Trophoblast cell (in vitro differentiated cells and primary cell): Measurements from ENCODE around the gene ACOT12.

Experiments used
- DNase-seq, 2 donors: peaks; one replicate each; pipeline ENCODE4 v3.0.0-alpha.2; 2016
- H2AFZ ChIP-seq: 2 replicates; pipeline ENCODE4 v1.6.1; 2013; ENCODE audit warnings: low read length, moderate library complexity, mild to moderate bottlenecking; ENCODE audit not compliant: insufficient read depth, poor library complexity
- H2AK5ac ChIP-seq: 2 replicates; pipeline ENCODE4 v1.6.1; 2013; ENCODE audit warnings: mild to moderate bottlenecking, low read length
- H2BK120ac ChIP-seq: 2 replicates; pipeline ENCODE4 v1.6.1; 2013; ENCODE audit warnings: low read length, mild to moderate bottlenecking, moderate library complexity; ENCODE audit not compliant: insufficient read depth, poor library complexity
- H2BK12ac ChIP-seq: 2 replicates; pipeline ENCODE4 v1.6.1; 2013; ENCODE audit warnings: mild to moderate bottlenecking, low read length, moderate library complexity
- H2BK5ac ChIP-seq: 2 replicates; pipeline ENCODE4 v1.6.1; 2013; ENCODE audit warnings: low read length, low read depth, moderate library complexity, mild to moderate bottlenecking; ENCODE audit not compliant: poor library complexity
- H3K14ac ChIP-seq: 2 replicates; pipeline ENCODE4 v1.6.1; 2013; ENCODE audit warnings: mild to moderate bottlenecking, low read length
- H3K18ac ChIP-seq: 2 replicates; pipeline ENCODE4 v1.6.1; 2013; ENCODE audit warnings: mild to moderate bottlenecking, low read length
- H3K23ac ChIP-seq: 2 replicates; pipeline ENCODE4 v1.6.1; 2013; ENCODE audit warnings: low read length
- H3K27ac ChIP-seq: 2 replicates; pipeline ENCODE4 v1.5.1; 2013; ENCODE audit warnings: low read depth, mild to moderate bottlenecking, inconsistent platforms, low read length, moderate library complexity
- H3K27me3 ChIP-seq: 2 replicates; pipeline ENCODE4 v1.6.1; 2013; ENCODE audit warnings: inconsistent platforms, mild to moderate bottlenecking, low read length, moderate library complexity; ENCODE audit not compliant: insufficient read depth
- H3K36me3 ChIP-seq, 2 experiments: 1 replicate in 1 of 2; 2 replicates in 1 of 2; pipeline ENCODE4 v1.6.1; 2013; ENCODE audit warnings: low read length in 2 of 2, mild to moderate bottlenecking in 2 of 2, moderate library complexity in 1 of 2; ENCODE audit not compliant: insufficient read depth in 2 of 2, control insufficient read depth in 1 of 2
- H3K4ac ChIP-seq: 2 replicates; pipeline ENCODE4 v1.6.1; 2013; ENCODE audit warnings: low read depth, mild to moderate bottlenecking, low read length, moderate library complexity
- H3K4me1 ChIP-seq, 2 experiments: 1 replicate in 1 of 2; 2 replicates in 1 of 2; pipeline ENCODE4 v1.6.1; 2013; ENCODE audit warnings: low read length in 2 of 2, mild to moderate bottlenecking in 2 of 2, moderate library complexity in 1 of 2; ENCODE audit not compliant: insufficient read depth in 2 of 2, control insufficient read depth in 1 of 2
- H3K4me2 ChIP-seq: 2 replicates; pipeline ENCODE4 v1.6.1; 2013; ENCODE audit warnings: inconsistent platforms, mild to moderate bottlenecking, low read length, moderate library complexity
- H3K4me3 ChIP-seq: 2 replicates; pipeline ENCODE4 v1.5.1; 2013; ENCODE audit warnings: mild to moderate bottlenecking, low read depth, low read length, inconsistent platforms
- H3K79me1 ChIP-seq: one replicate; pipeline ENCODE4 v1.6.1; 2013; ENCODE audit warnings: low read length
- H3K79me2 ChIP-seq: 2 replicates; pipeline ENCODE4 v1.6.1; 2013; ENCODE audit warnings: low read length, mild to moderate bottlenecking; ENCODE audit not compliant: control insufficient read depth, insufficient read depth, poor library complexity
- H3K9ac ChIP-seq: 2 replicates; pipeline ENCODE4 v1.6.1; 2013; ENCODE audit warnings: mild to moderate bottlenecking, low read length
- H3K9me3 ChIP-seq: 2 replicates; pipeline ENCODE4 v1.6.1; 2013; ENCODE audit warnings: low read depth, mild to moderate bottlenecking, control low read depth, inconsistent platforms, low read length; ENCODE audit not compliant: insufficient read depth
- H4K12ac ChIP-seq: 2 replicates; pipeline ENCODE4 v1.6.1; 2013; ENCODE audit warnings: low read depth, mild to moderate bottlenecking, low read length, moderate library complexity
- H4K8ac ChIP-seq: 2 replicates; pipeline ENCODE4 v1.6.1; 2013; ENCODE audit warnings: low read depth, mild to moderate bottlenecking, low read length, moderate library complexity
- H4K91ac ChIP-seq: one replicate; pipeline ENCODE4 v1.6.1; 2013; ENCODE audit warnings: low read depth, mild to moderate bottlenecking, low read length, moderate library complexity
- WGBS: extraction: QIAGEN DNeasy Blood & Tissue Kit; methylation state at CpG from one replicate; pipeline ENCODE4 v1.1.7; 2013; ENCODE audit warnings: missing lambda C conversion rate; ENCODE audit not compliant: insufficient read length, insufficient coverage; ENCODE audit errors: extremely low coverage; 5-methylcytosine and 5-hydroxymethylcytosine counted together

Gene ACOT12

GRCh38 chr5:81395262-81395661, 1.3 kb upstream of the ACOT12 start:
- no peak overlapping the region for H4K12ac ChIP-seq
- no peak overlapping the region for H4K8ac ChIP-seq
- H2BK120ac ChIP-seq, result no peak overlapping the region
- H2BK12ac ChIP-seq, result no peak overlapping the region
- no peak overlapping the region for H2AK5ac ChIP-seq
- no peak overlapping the region for H3K18ac ChIP-seq
- H4K91ac ChIP-seq, result no peak overlapping the region
- no peak overlapping the region for H3K14ac ChIP-seq
- WGBS, result no CpG with 5 or more reads among the region's 3 CpGs
- H3K23ac ChIP-seq, result no peak overlapping the region
- no peaks in the 10 kb centered on the region for H3K79me2 ChIP-seq
- H3K27ac ChIP-seq, result no peak overlapping the region
- no peaks in the 10 kb centered on the region for H3K36me3 ChIP-seq
- DNase-seq, result no peak
- no peak overlapping the region for H3K4me2 ChIP-seq
- no peak overlapping the region for H2BK5ac ChIP-seq
- peaks cover 2 to 6% of the 10 kb centered on the region in 2 experiments for H3K4me1 ChIP-seq
- no peak overlapping the region for H3K4ac ChIP-seq
- no peak overlapping the region for H3K9ac ChIP-seq
- peaks cover 10% of the 10 kb centered on the region for H3K27me3 ChIP-seq
- no peak overlapping the region for H2AFZ ChIP-seq
- H3K79me1 ChIP-seq, result no peaks in the 10 kb centered on the region
- no peak overlapping the region for H3K4me3 ChIP-seq
- H3K9me3 ChIP-seq, result no peaks in the 10 kb centered on the region

- Histone ChIP-seq H3K14ac (no peak overlapping the region), H3K4me2 (peak overlapping the region; percentile 58), H3K4me1 (peaks cover 2 to 6% of the 10 kb centered on the region in 2 experiments), H2BK12ac (no peak overlapping the region), H3K27me3 (peaks cover 10% of the 10 kb centered on the region), H3K36me3 (no peaks in the 10 kb centered on the region), H4K91ac (no peak overlapping the region), H2AK5ac (no peak overlapping the region), H3K4ac (no peak overlapping the region), H3K27ac (no peak overlapping the region), H2AFZ (no peak overlapping the region), H4K8ac (no peak overlapping the region), H3K79me1 (no peaks in the 10 kb centered on the region), H3K18ac (no peak overlapping the region), H3K23ac (no peak overlapping the region), H3K9ac (no peak overlapping the region), H3K79me2 (no peaks in the 10 kb centered on the region), H3K9me3 (no peaks in the 10 kb centered on the region), H4K12ac (no peak overlapping the region), H3K4me3 (no peak overlapping the region), H2BK5ac (no peak overlapping the region), H2BK120ac (no peak overlapping the region)
- WGBS, result no CpG with 5 or more reads among the region's 10 CpGs
- no peak for DNase-seq
Measured at GRCh38 chr5:81393430-81393782, 528 bp downstream of the ACOT12 start.

- Histone ChIP-seq H2BK120ac (no peak overlapping the region), H3K18ac (no peak overlapping the region), H4K12ac (no peak overlapping the region)
Measured at GRCh38 chr5:81389025-81389424, 4.9 kb downstream of the ACOT12 start.

GRCh38 chr5:81388169-81388568, 5.8 kb downstream of the ACOT12 start:
- H3K4me3 ChIP-seq, result no peak overlapping the region
- H4K12ac ChIP-seq, result no peak overlapping the region
- H3K23ac ChIP-seq, result no peak overlapping the region
- H3K79me1 ChIP-seq, result no peaks in the 10 kb centered on the region
- H3K4me1 ChIP-seq, result no peaks in the 10 kb centered on the region
- no peak overlapping the region for H3K18ac ChIP-seq
- WGBS, result no CpG with 5 or more reads among the region's 4 CpGs
- H3K36me3 ChIP-seq, result no peaks in the 10 kb centered on the region
- no peak overlapping the region for H3K27ac ChIP-seq
- no peak overlapping the region for H3K14ac ChIP-seq
- H4K8ac ChIP-seq, result no peak overlapping the region
- no peak overlapping the region for H2BK5ac ChIP-seq
- H2BK120ac ChIP-seq, result no peak overlapping the region
- H3K79me2 ChIP-seq, result no peaks in the 10 kb centered on the region
- H2BK12ac ChIP-seq, result no peak overlapping the region
- H3K4me2 ChIP-seq, result no peak overlapping the region
- no peak overlapping the region for H2AK5ac ChIP-seq
- no peak for DNase-seq
- H3K27me3 ChIP-seq, result no peaks in the 10 kb centered on the region
- no peak overlapping the region for H4K91ac ChIP-seq
- no peak overlapping the region for H3K9ac ChIP-seq
- H2AFZ ChIP-seq, result no peak overlapping the region
- H3K4ac ChIP-seq, result no peak overlapping the region
- H3K9me3 ChIP-seq, result no peaks in the 10 kb centered on the region

More at GRCh38 chr5:81389025-81389424, 4.9 kb downstream of the ACOT12 start:
- H3K27ac ChIP-seq, result no peak overlapping the region
- no peak overlapping the region for H3K9ac ChIP-seq
- no peak overlapping the region for H3K4me2 ChIP-seq
- no peak for DNase-seq
- no peaks in the 10 kb centered on the region for H3K9me3 ChIP-seq
- no peak overlapping the region for H3K4ac ChIP-seq
- peaks cover 8% of the 10 kb centered on the region for H3K27me3 ChIP-seq
- no peak overlapping the region for H2AK5ac ChIP-seq
- H4K8ac ChIP-seq, result no peak overlapping the region
- no peaks in the 10 kb centered on the region for H3K79me1 ChIP-seq
- H3K23ac ChIP-seq, result no peak overlapping the region
- no peaks in the 10 kb centered on the region for H3K36me3 ChIP-seq
- H3K79me2 ChIP-seq, result no peaks in the 10 kb centered on the region
- H3K14ac ChIP-seq, result no peak overlapping the region
- H2AFZ ChIP-seq, result no peak overlapping the region
- H3K4me3 ChIP-seq, result no peak overlapping the region
- no peak overlapping the region for H4K91ac ChIP-seq
- H2BK5ac ChIP-seq, result no peak overlapping the region
- H2BK12ac ChIP-seq, result no peak overlapping the region
- H3K4me1 ChIP-seq, result peaks cover under 1 to 6% of the 10 kb centered on the region in 2 experiments
